DOHH2 (cell line): ENCODE measurements around the gene RORB.

Experiments
- H3F3A ChIP-seq: fragments of 200-600 bp; sonication (generic), shearing (Covaris generic); 2 replicates; pipeline ENCODE4 v1.6.0; 2016; ENCODE audit warnings: antibody characterized with exemption, mild to moderate bottlenecking; ENCODE audit not compliant: control insufficient read depth, insufficient read depth
- H3K27ac ChIP-seq: fragments of 200-600 bp; sonication (generic); 2 replicates; pipeline ENCODE4 v1.5.1; 2014; ENCODE audit warnings: low read depth, mild to moderate bottlenecking, low read length, moderate library complexity
- H3K27me3 ChIP-seq: fragments of 200-600 bp; sonication (generic); 2 replicates; pipeline ENCODE4 v1.6.1; 2014; ENCODE audit warnings: mild to moderate bottlenecking, low read length, mixed read lengths; ENCODE audit not compliant: control insufficient read depth
- H3K36me3 ChIP-seq: fragments of 200-600 bp; sonication (generic); 2 replicates; pipeline ENCODE4 v1.6.1; 2014; ENCODE audit warnings: mild to moderate bottlenecking, low read length, moderate library complexity, mixed read lengths; ENCODE audit not compliant: control insufficient read depth
- H3K4me1 ChIP-seq: fragments of 200-600 bp; sonication (generic); 2 replicates; pipeline ENCODE4 v1.6.1; 2014; ENCODE audit warnings: mild to moderate bottlenecking, low read length, mixed read lengths; ENCODE audit not compliant: control insufficient read depth
- H3K4me2 ChIP-seq: fragments of 200-600 bp; sonication (generic); 2 replicates; pipeline ENCODE4 v1.6.0; 2014; ENCODE audit warnings: mild to moderate bottlenecking, low read length, moderate library complexity
- H3K4me3 ChIP-seq: fragments of 200-600 bp; sonication (generic); 2 replicates; pipeline ENCODE4 v1.5.1; 2014; ENCODE audit warnings: mild to moderate bottlenecking, low read length, mixed read lengths
- H3K79me2 ChIP-seq: fragments of 200-600 bp; sonication (generic); 2 replicates; pipeline ENCODE4 v1.6.1; 2014; ENCODE audit warnings: mild to moderate bottlenecking, low read length, mixed read lengths; ENCODE audit not compliant: control insufficient read depth
- H3K9me2 ChIP-seq: fragments of 200-600 bp; sonication (generic); replicated peaks from 2 replicates; pipeline ENCODE4 v1.6.1; 2014; ENCODE audit warnings: mild to moderate bottlenecking, low read length, mixed read lengths; ENCODE audit not compliant: control insufficient read depth
- H3K9me3 ChIP-seq: fragments of 200-600 bp; sonication (generic); 2 replicates; pipeline ENCODE4 v1.6.1; 2014; ENCODE audit warnings: antibody characterized with exemption, low read length, mixed read lengths; ENCODE audit not compliant: control insufficient read depth, insufficient read depth
- H4K20me1 ChIP-seq: fragments of 200-600 bp; sonication (generic); 2 replicates; pipeline ENCODE4 v1.6.0; 2014; ENCODE audit warnings: low read depth, mild to moderate bottlenecking, antibody characterized with exemption, low read length, moderate library complexity; ENCODE audit not compliant: control insufficient read depth, insufficient read depth
- EZH2phosphoT487 ChIP-seq: fragments of 200-600 bp; sonication (generic); IDR thresholded peaks from 2 replicates; pipeline ENCODE4 v1.6.1; 2017; ENCODE audit warnings: borderline replicate concordance, mild to moderate bottlenecking, antibody characterized with exemption, low read length, moderate library complexity, mixed read lengths
- TF ChIP-seq, protein P1 (sequence below): fragments of 200-600 bp; sonication (generic); IDR thresholded peaks from one replicate; pipeline ENCODE4 v1.5.1; 2014; ENCODE audit warnings: antibody characterized with exemption, mild to moderate bottlenecking, low read depth, low read length; ENCODE audit not compliant: poor library complexity, severe bottlenecking

RORB gene

DNA sequence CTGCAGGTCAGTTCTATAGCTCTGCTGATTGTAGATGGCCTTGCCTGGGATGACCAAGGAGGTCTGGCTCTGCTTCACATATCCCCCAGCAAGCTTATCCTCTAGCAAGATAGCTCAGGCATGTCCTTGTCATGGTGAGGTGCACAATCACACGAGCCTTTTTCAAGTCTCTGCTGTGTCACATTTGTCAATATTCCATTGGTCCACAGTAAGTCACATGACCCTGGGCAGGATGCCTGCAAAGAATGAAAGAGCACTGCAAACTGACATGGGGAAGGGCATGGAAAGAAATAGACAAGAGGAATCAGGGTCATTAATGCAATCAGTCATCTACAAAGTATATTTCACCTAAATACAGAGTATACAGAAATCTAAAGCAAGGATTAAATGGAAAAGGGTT, 142.0 kb downstream of the RORB start:
- Histone ChIP-seq H3K79me2 (no peaks in the 10 kb centered on the region), H3K4me3 (no peak overlapping the region), H3K36me3 (no peaks in the 10 kb centered on the region), H3F3A (no peaks in the 10 kb centered on the region), H4K20me1 (no peaks in the 10 kb centered on the region), H3K4me1 (no peaks in the 10 kb centered on the region), H3K4me2 (no peak overlapping the region), H3K27me3 (no peaks in the 10 kb centered on the region), H3K9me2 (no peaks in the 10 kb centered on the region), H3K27ac (no peak overlapping the region), H3K9me3 (no peaks in the 10 kb centered on the region)
- TF ChIP-seq, protein P1, sequence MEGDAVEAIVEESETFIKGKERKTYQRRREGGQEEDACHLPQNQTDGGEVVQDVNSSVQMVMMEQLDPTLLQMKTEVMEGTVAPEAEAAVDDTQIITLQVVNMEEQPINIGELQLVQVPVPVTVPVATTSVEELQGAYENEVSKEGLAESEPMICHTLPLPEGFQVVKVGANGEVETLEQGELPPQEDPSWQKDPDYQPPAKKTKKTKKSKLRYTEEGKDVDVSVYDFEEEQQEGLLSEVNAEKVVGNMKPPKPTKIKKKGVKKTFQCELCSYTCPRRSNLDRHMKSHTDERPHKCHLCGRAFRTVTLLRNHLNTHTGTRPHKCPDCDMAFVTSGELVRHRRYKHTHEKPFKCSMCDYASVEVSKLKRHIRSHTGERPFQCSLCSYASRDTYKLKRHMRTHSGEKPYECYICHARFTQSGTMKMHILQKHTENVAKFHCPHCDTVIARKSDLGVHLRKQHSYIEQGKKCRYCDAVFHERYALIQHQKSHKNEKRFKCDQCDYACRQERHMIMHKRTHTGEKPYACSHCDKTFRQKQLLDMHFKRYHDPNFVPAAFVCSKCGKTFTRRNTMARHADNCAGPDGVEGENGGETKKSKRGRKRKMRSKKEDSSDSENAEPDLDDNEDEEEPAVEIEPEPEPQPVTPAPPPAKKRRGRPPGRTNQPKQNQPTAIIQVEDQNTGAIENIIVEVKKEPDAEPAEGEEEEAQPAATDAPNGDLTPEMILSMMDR: no peak

GRCh38 chr9:74642376-74642775, 145.2 kb downstream of the RORB start:
- H3K36me3 ChIP-seq: no peaks in the 10 kb centered on the region
- H3K9me3 ChIP-seq: no peaks in the 10 kb centered on the region
- no peak overlapping the region for H3K27ac ChIP-seq
- no peak for TF ChIP-seq EZH2phosphoT487
- TF ChIP-seq, protein P1: no peak
- no peaks in the 10 kb centered on the region for H3K4me1 ChIP-seq
- no peak overlapping the region for H3K4me3 ChIP-seq
- H3K4me2 ChIP-seq: no peak overlapping the region
- H3F3A ChIP-seq: no peaks in the 10 kb centered on the region
- H3K79me2 ChIP-seq: no peaks in the 10 kb centered on the region
- H3K9me2 ChIP-seq: no peaks in the 10 kb centered on the region
- no peaks in the 10 kb centered on the region for H3K27me3 ChIP-seq
- H4K20me1 ChIP-seq: no peaks in the 10 kb centered on the region

DNA sequence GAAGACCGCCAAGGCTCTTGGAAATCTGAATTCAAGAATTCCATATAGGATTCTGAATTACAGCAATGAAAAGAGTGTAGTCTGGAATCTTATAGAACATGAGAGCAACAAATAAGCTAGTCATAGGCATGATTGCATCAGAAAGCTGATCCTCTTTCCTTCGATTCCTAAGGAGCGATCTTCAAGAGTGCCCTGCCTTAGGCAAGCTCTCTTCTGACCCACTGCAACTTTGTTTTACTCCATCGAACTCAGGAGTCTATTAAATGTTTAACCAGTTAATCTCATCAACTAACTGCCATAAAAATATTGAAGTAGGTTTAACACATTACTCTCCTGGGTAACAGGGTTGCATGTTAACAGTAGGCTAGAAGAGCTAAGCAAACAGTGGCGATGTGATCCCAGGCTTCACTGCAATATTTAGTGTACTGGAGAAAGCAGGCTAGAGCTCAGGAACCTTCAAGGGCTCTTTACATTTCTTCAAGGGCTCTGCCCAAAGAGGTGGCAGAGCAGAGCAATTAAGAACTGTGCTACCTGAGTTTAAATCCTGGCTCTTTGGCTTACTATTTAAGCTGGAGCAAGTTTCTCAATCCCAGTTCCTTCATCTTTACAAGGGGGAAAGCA, 146.3 kb downstream of the RORB start:
- no peaks in the 10 kb centered on the region for H3K27me3 ChIP-seq
- H3F3A ChIP-seq: no peaks in the 10 kb centered on the region
- no peak overlapping the region for H3K4me3 ChIP-seq
- no peaks in the 10 kb centered on the region for H4K20me1 ChIP-seq
- H3K4me2 ChIP-seq: no peak overlapping the region
- H3K4me1 ChIP-seq: no peaks in the 10 kb centered on the region
- H3K36me3 ChIP-seq: no peaks in the 10 kb centered on the region
- no peak overlapping the region for H3K27ac ChIP-seq
- no peaks in the 10 kb centered on the region for H3K9me3 ChIP-seq
- no peaks in the 10 kb centered on the region for H3K9me2 ChIP-seq
- no peaks in the 10 kb centered on the region for H3K79me2 ChIP-seq
- TF ChIP-seq, protein P1: no peak
- no peak for TF ChIP-seq EZH2phosphoT487
